Stimulated activated CD8-positive, alpha-beta memory T cell treated with anti-CD3 and anti-CD28 coated beads, Interleukin-2, amount 100 ng/mL, for 48 hours (primary cell): Measurements from ENCODE around the gene LTV1.
"Not testable (repeated sequence)": the region's sequence is repeated elsewhere in the genome, so short reads cannot be mapped to it uniquely, and the experiment has no call there.

Experiments
- DNase-seq, 2 donors: peaks; one replicate each; pipeline ENCODE4 v3.0.0-alpha.2; 2020; ENCODE audit warnings: low read depth in 2 of 2

The LTV1 gene

GRCh38 chr6:143842902-143843676 is at the start of gene LTV1:
Gene LTV1 (plus strand): TSS chr6:143843338. CDS start chr6:143843478, 140 bp downstream.
- DNase-seq: peak; percentile 90

- not testable (repeated sequence) for DNase-seq
Measured at GRCh38 chr6:143796551-143796950, 46.6 kb upstream of the LTV1 start.

GRCh38 chr6:143798487-143798886 is 44.7 kb upstream of the LTV1 start:
- DNase-seq: not testable (repeated sequence)

- no peak for DNase-seq
Measured at GRCh38 chr6:143802833-143803565, 40.1 kb upstream of the LTV1 start.

- DNase-seq: no peak
Measured at GRCh38 chr6:143803769-143804568, 39.2 kb upstream of the LTV1 start.

- DNase-seq: no peak
Measured at GRCh38 chr6:143804835-143805239, 38.3 kb upstream of the LTV1 start.

- peak; percentile 70 to 73 for DNase-seq
Measured at GRCh38 chr6:143806282-143807102, 36.6 kb upstream of the LTV1 start.

- no peak for DNase-seq
Measured at GRCh38 chr6:143807103-143807772, 35.9 kb upstream of the LTV1 start.

- no peak for DNase-seq
Measured at GRCh38 chr6:143810745-143811144, 32.4 kb upstream of the LTV1 start.

GRCh38 chr6:143811501-143812157 is 31.5 kb upstream of the LTV1 start:
- DNase-seq: no peak

- no peak for DNase-seq
Measured at GRCh38 chr6:143817621-143818020, 25.5 kb upstream of the LTV1 start.

GRCh38 chr6:143821359-143821758 is 21.8 kb upstream of the LTV1 start:
- no peak for DNase-seq

GRCh38 chr6:143822584-143823024 is 20.5 kb upstream of the LTV1 start:
- no peak for DNase-seq

- DNase-seq: no peak
Measured at GRCh38 chr6:143823548-143823947, 19.6 kb upstream of the LTV1 start.

GRCh38 chr6:143828572-143828971 is 14.6 kb upstream of the LTV1 start:
- no peak for DNase-seq

GRCh38 chr6:143836150-143836549 is 7.0 kb upstream of the LTV1 start:
- DNase-seq: no peak

- no peak for DNase-seq
Measured at GRCh38 chr6:143838395-143838794, 4.7 kb upstream of the LTV1 start.

GRCh38 chr6:143839196-143839595 is 3.9 kb upstream of the LTV1 start:
- no peak for DNase-seq

- DNase-seq: no peak
Measured at GRCh38 chr6:143840595-143841265, 2.4 kb upstream of the LTV1 start.

GRCh38 chr6:143842461-143842901 is 657 bp upstream of the LTV1 start:
- no peak for DNase-seq
